Peyer's patch (tissue), 4 donors: ENCODE data around the gene RPA1. TPM values are rescaled to one million over a fixed set of nuclear protein-coding genes. Genes with fewer than 3 reads are reported as not detected.

ENCODE experiments used
- DNase-seq, 3 donors: peaks; one replicate each; pipeline ENCODE4 v3.0.0-alpha.2; 2017 to 2019
- H3K27ac ChIP-seq, 4 donors: fragments of 200-600 bp; sonication (generic); one replicate each; pipeline ENCODE4 v1.5.1; 2016 to 2019
- H3K27me3 ChIP-seq, 2 donors: fragments of 200-600 bp; sonication (generic); one replicate each; pipeline ENCODE4 v1.5.1; 2019
- H3K36me3 ChIP-seq, 3 donors: fragments of 200-600 bp; sonication (generic); one replicate each; pipeline ENCODE4 v1.5.1; 2016 to 2019
- H3K4me1 ChIP-seq, 4 donors: fragments of 200-600 bp; sonication (generic); one replicate each; pipeline ENCODE4 v1.5.1; 2016 to 2019
- H3K4me3 ChIP-seq, 4 donors: fragments of 200-600 bp; sonication (generic); 1 replicate in 3 of 4; 2 replicates in 1 of 4; pipeline ENCODE4 v1.5.1; 2016 to 2019; ENCODE audit warnings: mild to moderate bottlenecking in 1 of 4
- H3K9me3 ChIP-seq, 4 donors: fragments of 200-600 bp; sonication (generic); one replicate each; pipeline ENCODE4 v1.5.1; 2016 to 2019; ENCODE audit warnings: mild to moderate bottlenecking in 1 of 4
- CTCF ChIP-seq, 6 experiments: fragments of 450-650 bp in 4 of 6; fragments of 200-600 bp in 2 of 6; sonication (generic) in 1 of 6; IDR thresholded peaks; one replicate each; pipeline ENCODE4 v1.5.1; 2017 to 2019; ENCODE audit warnings: antibody characterized with exemption in 6 of 6, mild to moderate bottlenecking in 3 of 6, moderate library complexity in 1 of 6
- POLR2A ChIP-seq, 2 donors: fragments of 450-650 bp; IDR thresholded peaks; one replicate each; pipeline ENCODE4 v1.5.1; 2017; ENCODE audit warnings: antibody characterized with exemption in 2 of 2, mild to moderate bottlenecking in 2 of 2, moderate library complexity in 2 of 2
- total RNA-seq, 4 donors: library from RNA; depleted of rRNA; stranded (reverse); fragments of >200 nt; gene quantifications; one replicate each; pipeline ENCODE4 v1.1.0, GENCODE V29; 2016

The RPA1 gene
- total RNA-seq, 4 donors from 2014 or later: 17.2 to 32.2 (median 26.0) TPM

GRCh38 chr17:1930337-1930645 is 100.5 kb downstream of the RPA1 start:
- Histone ChIP-seq H3K27ac (no peak overlapping the region), H3K4me1 (no peaks in the 10 kb centered on the region), H3K36me3 (no peaks in the 10 kb centered on the region), H3K4me3 (no peak overlapping the region), H3K9me3 (no peaks in the 10 kb centered on the region), H3K27me3 (no peaks in the 10 kb centered on the region)
- TF ChIP-seq POLR2A (IDR thresholded peaks at IDR 0.05): no peak
- no peak for TF ChIP-seq CTCF (IDR thresholded peaks at IDR 0.05)
- DNase-seq: no peak

DNA sequence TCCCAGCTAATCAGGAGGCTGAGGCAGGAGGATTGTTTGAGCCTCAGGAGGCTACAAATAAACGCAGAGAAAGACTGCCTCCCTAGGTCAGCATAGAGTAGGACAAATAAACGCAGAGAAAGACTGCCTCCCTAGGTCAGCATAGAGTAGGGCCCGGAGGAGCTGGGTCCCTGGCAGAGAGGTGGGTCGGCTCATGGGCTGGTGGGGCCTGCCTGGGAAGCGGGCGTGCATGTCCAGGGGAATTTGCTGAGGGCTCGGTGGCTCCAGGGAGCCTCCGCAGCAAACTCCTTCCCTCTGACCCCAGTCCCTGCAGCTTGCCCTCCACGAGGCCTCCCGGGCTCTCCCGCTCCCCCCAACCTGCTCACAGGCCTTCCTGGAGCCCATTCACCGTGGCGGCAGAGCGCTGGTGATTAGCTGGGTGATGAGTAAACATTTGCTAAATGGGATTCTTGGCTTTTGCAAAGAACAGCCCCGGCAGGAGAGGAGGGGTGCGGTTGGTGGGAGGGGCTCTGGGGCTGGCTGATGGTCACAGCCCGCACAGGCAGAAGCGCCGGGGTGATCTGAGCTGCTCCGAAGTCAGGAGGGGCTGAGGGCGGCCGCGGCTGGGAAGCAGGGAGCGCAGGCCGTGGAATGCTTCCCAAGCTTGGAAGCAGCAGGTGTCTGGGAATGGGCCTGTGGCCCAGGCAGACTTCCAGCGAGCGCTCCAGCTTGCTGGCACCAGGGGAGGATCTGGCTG is 102.2 kb downstream of the RPA1 start:
- Histone ChIP-seq H3K4me3 (no peak overlapping the region), H3K9me3 (no peaks in the 10 kb centered on the region), H3K36me3 (no peaks in the 10 kb centered on the region), H3K4me1 (no peaks in the 10 kb centered on the region), H3K27ac (no peak overlapping the region), H3K27me3 (no peaks in the 10 kb centered on the region)
- DNase-seq: no peak
- TF ChIP-seq CTCF (IDR thresholded peaks at IDR 0.05) (no peak), POLR2A (IDR thresholded peaks at IDR 0.05) (no peak)

- Histone ChIP-seq H3K36me3 (no peaks in the 10 kb centered on the region), H3K27ac (no peak overlapping the region), H3K27me3 (no peaks in the 10 kb centered on the region), H3K9me3 (no peaks in the 10 kb centered on the region), H3K4me3 (no peak overlapping the region), H3K4me1 (no peaks in the 10 kb centered on the region)
- TF ChIP-seq POLR2A (IDR thresholded peaks at IDR 0.05): no peak
- TF ChIP-seq CTCF (IDR thresholded peaks at IDR 0.05): no peak
- DNase-seq: no peak
Measured at GRCh38 chr17:1933875-1934715, 104.3 kb downstream of the RPA1 start.

DNA sequence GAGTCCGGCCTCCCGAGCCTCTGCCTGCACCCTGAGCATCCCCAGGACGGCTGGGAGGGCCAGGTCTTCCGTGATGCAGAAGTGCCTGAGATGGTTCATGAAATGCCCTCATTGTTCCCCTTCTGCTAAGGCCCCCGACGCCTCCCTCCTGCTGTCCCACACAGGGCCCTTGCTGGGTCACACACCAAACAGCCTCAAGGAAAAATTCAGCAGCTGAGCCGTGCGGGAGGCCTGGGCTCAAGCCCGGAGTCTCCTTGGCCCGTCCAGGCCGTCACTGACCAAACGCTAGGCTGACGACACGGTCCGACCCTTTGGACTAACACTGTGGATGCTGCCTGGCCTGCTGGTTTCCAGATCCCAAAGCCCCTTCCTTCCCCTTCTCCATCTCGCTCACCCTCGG is 105.1 kb downstream of the RPA1 start:
- no peaks in the 10 kb centered on the region for H3K9me3 ChIP-seq
- H3K4me3 ChIP-seq: no peak overlapping the region
- DNase-seq: no peak
- H3K36me3 ChIP-seq: no peaks in the 10 kb centered on the region
- no peak overlapping the region for H3K27ac ChIP-seq
- no peak for TF ChIP-seq POLR2A (IDR thresholded peaks at IDR 0.05)
- TF ChIP-seq CTCF (IDR thresholded peaks at IDR 0.05): no peak
- H3K4me1 ChIP-seq: no peaks in the 10 kb centered on the region
- H3K27me3 ChIP-seq: no peaks in the 10 kb centered on the region

DNA sequence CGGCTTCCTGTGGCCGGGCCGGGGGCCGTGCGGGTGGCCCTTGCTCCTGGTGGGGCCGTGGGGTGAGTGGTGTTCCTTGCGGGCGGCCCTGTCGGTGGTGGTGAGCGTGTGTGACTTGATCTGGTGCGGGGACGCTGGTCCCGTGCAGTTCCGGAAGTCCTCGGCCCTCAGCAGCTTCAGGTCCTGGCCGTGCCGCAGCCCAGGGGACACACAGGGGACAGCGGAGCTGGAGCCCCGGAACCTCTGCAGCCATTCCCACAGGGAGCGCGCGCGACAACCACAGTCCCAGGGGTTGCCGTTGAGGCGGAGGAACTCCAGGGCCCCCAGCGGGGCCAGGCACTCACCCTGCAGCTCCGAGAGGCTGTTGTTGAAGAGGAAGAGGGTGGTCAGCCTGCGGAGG is 107.0 kb downstream of the RPA1 start:
- no peaks in the 10 kb centered on the region for H3K4me1 ChIP-seq
- no peak overlapping the region for H3K4me3 ChIP-seq
- no peaks in the 10 kb centered on the region for H3K36me3 ChIP-seq
- TF ChIP-seq POLR2A (IDR thresholded peaks at IDR 0.05): no peak
- TF ChIP-seq CTCF (IDR thresholded peaks at IDR 0.05): no peak
- DNase-seq: no peak
- no peaks in the 10 kb centered on the region for H3K9me3 ChIP-seq
- no peak overlapping the region for H3K27ac ChIP-seq
- H3K27me3 ChIP-seq: no peaks in the 10 kb centered on the region
